Renal pelvis (tissue), 12 donors: ENCODE data around the gene EHF. TPM values are rescaled to one million over a fixed set of nuclear protein-coding genes. Genes with fewer than 3 reads are reported as not detected.
A peak's percentile ranks its signal among the peaks of the same experiment; 100 is the strongest.
"Not testable (repeated sequence)": the region's sequence is repeated elsewhere in the genome, so short reads cannot be mapped to it uniquely, and the experiment has no call there.

Experiments used
- DNase-seq: peaks from one replicate; pipeline ENCODE4 v3.0.0-alpha.2; 2013
- long read RNA-seq, 16 experiments: transcript quantifications; one replicate each; lab custom pipeline, GENCODE V29; 2026
- polyA plus RNA-seq, 3 donors: library from polyadenylated mRNA; unstranded; fragments of 120-200 nt; gene quantifications; one replicate each; pipeline ENCODE4 v1.2.1, GENCODE V29; 2013; ENCODE audit not compliant: insufficient read length in 3 of 3

The EHF gene
- 10 to 100 TPM; 18.7 to 32.7 (median 25.1) TPM for polyA plus RNA-seq
- long read RNA-seq, donor 1, partial matches to known transcripts: 0 of 2 reads
- long read RNA-seq, donor 1, other reads (novel, unspliced or antisense): 0 of 2 reads
- long read RNA-seq, donor 2: 0 reads
- long read RNA-seq, donor 3, partial matches to known transcripts: 0 of 5 reads
- long read RNA-seq, donor 3, other reads (novel, unspliced or antisense): 0 of 5 reads
- long read RNA-seq, donor 4: 0 reads
- long read RNA-seq, donor 5: 0 reads
- long read RNA-seq, donor 6, partial matches to known transcripts: 0 of 2 reads
- long read RNA-seq, donor 6, other reads (novel, unspliced or antisense): 0 of 2 reads
- long read RNA-seq, donor 7, partial matches to known transcripts: 0 of 4 reads
- long read RNA-seq, donor 7, other reads (novel, unspliced or antisense): 0 of 4 reads
- long read RNA-seq, donor 8: 0 reads
- long read RNA-seq, donor 9, partial matches to known transcripts: 0 of 2 reads
- long read RNA-seq, donor 9, other reads (novel, unspliced or antisense): 0 of 2 reads
- long read RNA-seq, donor 10: 0 reads
- long read RNA-seq, donor 11, partial matches to known transcripts: 0 of 1 reads
- long read RNA-seq, donor 11, other reads (novel, unspliced or antisense): 0 of 1 reads
- long read RNA-seq, donor 12, partial matches to known transcripts: 0 of 1 reads
- long read RNA-seq, donor 12, other reads (novel, unspliced or antisense): 0 of 1 reads
- long read RNA-seq, donor 13, partial matches to known transcripts: 0 of 1 reads
- long read RNA-seq, donor 13, other reads (novel, unspliced or antisense): 0 of 1 reads
- long read RNA-seq, donor 14: 0 reads
- long read RNA-seq, donor 15, partial matches to known transcripts: 0 of 5 reads
- long read RNA-seq, donor 15, other reads (novel, unspliced or antisense): 0 of 5 reads
- long read RNA-seq, donor 16, partial matches to known transcripts: 0 of 1 reads
- long read RNA-seq, donor 16, other reads (novel, unspliced or antisense): 0 of 1 reads

DNA sequence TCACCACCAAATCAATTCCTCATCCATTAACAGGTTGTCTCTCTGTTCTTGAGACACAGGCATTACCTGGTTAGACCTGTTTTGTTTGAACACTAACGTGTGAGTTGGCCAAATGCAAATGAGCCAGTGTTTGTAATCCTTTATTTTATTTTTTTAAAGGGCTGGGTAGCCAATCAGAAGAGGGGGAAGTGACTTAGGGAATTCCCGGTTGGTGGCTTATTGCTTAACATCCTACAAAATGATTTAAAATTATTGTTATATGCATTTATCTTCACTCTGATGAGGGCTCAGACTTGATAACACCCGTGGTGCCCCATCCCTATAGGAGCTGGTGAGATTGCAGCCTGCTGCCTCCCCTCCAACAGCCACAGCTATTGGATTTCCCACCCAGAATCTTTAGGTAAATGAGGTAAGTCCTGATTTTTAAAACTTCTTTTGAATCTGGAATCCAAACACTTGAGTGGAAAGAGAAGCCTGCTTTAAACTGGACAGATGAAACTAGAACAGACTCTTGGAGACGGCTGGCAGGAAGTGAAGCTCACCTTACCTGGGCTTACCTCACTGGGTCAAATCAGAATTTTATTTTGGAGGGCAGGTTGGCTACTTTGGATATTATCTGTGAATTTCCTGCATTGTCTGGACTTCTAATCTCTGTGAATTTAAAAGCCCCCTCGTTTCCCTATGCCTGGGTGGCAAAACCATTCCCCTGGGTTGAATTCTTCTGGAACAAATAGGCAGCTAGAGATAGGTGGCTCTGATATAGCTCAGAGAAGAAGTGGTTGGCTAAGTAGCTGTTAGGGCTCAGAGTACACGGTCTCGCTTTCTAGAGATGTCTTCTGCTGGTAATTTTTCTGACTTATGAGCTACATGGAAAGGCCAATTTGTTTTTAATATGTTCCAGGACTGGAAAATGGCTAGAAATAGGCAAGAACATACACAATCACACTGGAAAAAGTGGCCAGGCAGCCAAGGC, at the start of gene EHF:
Gene EHF, plus strand, starts transcription at position 274 of the 973 bp plus-strand sequence. CDS start 21,538 bp downstream, outside the sequence.
- peak; percentile 27 for DNase-seq

DNA sequence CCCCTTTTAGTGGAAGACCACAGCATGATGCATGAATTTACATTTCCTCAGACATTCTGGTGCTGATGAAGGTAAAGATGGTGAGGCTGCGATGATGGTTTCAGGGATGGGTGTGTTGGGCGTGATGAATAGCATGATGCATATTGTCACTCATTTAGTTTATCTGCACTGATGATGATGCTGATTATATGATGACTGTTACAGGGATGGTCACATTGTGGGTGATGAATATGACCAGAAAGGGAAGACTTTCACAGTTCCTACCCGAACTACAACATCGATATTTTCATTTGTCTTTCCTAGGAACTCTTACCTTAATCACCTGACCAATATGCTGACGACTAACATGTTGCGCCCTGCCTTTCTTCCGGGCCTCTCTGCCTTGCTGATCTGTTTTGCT, 47.4 kb upstream of the EHF start:
- DNase-seq: no peak

DNA sequence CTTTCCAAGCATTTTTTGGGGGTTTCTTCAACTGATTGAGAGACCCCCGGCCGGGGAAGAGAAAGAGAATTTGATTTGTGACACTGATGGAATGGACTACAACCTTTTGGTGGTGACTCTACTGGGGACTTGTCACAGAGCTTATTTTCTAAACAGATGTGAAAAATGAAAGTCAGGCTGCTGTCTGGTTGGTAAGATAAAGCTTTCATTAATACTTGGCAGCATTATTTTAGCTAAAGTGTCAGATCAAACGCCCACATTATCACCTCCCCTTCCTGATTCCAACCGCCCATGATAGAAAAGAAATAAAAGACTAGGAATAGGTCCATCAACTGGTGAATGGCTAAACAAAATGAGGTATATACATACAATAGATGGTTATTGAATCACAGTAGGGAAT, 45.6 kb upstream of the EHF start:
- DNase-seq: no peak

DNA sequence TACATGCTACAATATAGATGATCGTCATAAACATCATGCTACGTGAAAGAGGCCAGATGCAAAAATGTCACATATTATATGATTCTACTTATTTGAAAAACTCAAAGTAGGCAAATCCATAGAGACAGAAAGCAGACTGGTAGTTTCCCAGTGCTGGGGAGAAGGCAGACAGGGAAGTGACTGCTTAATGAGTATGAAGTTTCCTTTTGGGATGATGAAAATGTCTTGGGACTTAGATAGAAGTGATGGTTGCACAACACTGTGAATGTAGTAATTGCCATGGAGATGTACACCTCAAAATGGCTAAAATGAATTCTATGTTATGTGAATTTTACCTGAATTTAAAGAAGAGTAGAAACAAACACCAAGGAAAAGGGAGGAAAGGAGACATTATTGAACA, 45.2 kb upstream of the EHF start:
- DNase-seq: no peak

DNA sequence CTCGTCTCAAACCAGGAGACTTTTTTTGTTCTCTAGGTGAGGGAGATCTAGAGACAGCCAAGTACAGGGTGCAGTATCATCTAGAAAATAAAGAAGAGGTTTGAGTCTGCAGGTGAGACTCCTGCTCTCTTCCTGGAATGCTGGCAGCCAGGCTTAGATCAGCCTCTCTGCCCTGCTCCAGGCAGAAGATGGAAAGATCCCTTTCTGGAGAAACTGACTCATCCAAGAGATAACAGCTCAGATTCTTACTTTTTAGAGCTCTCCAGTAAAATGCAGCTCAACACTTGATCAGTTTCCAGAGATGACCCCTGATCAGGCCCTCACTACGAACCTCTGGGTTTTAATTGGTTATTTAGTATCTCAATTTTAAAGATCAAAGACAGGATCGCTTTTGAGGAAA, 44.6 kb upstream of the EHF start:
- no peak for DNase-seq

DNA sequence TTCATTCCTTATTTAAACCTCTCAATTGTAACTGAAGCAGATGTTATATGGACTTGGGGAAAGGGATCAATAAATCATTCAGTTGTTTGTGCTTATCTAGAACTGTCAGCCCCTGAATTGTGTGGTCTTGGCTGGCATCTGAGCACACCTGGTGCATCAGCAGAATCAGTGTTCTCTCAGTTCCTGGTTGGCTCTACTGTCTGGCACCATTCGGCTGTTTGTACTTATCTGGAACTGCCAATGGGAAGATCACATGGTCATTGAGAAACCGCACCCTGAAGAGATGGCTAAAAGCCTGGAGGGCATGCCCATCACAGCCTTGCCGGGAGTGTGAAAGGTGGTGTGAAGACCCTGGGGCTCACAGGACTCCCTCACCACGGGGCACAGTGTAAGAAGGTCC, 37.1 kb upstream of the EHF start:
- no peak for DNase-seq

DNA sequence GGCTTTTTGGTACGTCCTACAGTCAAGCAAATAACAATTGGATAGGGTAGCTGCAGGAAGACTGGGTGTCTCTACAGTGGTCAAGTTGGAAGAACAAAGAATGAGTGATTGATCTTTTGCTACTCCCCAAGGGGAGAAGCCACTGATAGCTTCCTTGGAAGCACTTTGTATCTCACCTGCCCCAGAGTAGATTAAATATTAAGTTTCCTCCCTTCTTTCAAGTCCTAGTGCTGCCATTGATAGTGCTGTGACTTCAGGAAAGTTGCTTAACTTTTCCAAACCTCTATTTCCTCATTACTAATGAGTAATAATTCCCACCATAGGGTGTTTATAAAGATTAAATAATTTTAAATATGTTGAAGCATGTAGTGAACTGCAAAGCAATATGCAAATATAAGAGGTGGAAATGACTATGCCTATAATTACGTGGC, 35.6 kb upstream of the EHF start:
- no peak for DNase-seq

DNA sequence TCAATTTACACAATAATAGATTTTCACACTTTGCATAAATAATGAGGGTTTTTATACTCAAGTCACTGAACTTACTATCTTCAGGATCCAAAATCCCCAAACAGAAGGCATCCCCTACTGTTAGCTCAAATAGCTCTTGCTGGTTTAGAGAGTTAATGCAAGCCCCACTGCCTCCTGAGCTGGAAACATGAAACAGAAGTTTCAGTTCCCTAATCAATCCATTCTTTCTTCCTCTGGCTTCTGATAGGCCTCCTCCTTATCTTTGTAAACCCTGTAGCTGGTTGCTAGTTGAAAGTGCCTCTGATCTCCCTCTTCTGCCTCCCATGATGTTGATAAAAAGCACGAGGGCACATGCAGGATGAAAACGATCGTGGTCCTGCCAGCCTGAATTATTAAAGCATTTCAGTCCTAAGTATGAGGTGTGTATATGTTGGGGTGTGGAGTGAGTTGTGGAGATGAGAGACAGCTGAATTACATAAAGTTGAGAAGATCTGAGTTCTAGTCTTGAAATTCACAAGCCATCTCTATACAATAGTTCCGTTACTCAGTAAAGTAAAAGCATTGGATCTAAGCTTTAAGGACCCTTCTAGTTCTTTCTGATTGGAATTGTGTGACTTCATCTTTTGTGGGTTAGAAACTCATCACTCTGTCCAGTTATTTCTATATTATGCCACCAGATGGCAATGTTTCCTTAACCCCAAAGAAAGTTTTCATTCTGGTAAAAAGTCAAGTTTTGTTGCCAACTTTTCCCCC, 35.0 kb upstream of the EHF start:
- DNase-seq: peak; percentile 74

DNA sequence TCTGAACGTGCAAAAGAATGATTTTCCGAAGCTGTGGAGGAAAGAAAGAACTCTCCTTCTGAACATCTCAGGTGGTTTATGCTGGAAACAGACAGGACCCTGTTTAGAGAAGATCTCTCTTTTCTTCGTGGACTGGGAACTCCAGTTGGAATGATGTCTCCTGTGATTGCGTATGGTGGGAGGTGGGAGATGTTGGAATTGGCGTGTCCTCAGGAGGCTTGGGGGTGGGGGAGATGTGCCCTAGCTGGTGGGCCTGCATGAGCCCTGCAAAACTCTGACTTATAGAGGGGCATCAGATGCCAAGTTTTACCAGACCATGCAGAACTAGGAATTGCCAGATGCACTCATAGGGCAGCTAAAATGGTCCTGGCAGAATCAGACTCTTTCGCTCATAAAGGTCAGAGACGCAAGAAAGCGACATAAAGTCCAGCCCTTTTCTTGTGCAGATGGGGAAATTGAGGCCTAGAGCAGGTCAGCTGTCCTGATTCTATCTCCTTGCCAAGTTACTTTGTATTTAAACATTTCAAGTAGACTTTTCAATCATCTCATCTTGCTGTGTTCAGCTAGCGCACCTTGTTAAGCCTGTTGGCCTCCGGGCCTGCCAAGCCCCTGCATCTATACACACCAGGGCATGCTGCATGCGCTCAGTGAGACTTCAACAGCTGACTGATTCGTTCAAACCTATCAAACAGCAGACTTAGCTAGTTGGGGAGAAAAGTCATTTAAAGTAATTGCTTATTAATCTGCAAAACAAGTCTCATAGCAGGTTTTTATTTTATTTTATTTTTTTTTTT, 34.2 kb upstream of the EHF start:
- DNase-seq: no peak

DNA sequence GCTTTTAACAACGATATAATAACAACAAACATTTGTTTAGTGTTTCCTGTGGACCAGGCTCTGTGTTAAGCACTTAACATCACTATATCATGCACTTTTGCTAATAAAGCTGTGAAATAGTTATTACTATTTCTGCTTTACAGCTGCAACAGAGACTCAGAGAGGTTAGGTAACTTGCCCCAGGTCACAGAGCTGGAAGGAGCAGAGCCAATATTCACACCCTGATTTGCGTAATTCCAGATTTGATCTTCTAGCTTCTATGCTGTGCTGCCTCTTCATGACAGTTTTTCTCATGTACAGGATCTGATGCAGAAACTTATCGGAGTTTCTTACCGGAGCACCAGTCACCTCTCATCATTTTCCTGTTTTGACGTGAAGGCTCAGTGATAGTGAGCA, 33.6 kb upstream of the EHF start:
- no peak for DNase-seq

DNA sequence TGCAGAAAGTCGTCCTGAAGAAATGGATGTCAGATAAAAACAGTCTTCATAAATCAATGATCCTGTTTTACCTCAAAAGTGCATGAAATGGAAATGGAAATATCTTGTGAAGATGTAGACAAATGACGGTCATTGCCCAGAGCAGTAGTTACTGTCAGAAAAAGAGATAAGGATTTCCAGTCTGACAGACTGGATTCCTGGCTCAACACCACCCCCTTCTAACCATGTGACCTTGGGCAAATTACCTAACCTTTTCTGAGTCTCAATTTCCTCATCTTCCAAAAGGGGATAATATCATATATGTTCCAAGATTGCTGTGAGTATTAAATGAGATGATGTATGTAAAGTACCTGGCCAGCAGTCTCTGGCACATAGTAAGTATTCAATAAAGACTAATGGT, 32.9 kb upstream of the EHF start:
- no peak for DNase-seq

DNA sequence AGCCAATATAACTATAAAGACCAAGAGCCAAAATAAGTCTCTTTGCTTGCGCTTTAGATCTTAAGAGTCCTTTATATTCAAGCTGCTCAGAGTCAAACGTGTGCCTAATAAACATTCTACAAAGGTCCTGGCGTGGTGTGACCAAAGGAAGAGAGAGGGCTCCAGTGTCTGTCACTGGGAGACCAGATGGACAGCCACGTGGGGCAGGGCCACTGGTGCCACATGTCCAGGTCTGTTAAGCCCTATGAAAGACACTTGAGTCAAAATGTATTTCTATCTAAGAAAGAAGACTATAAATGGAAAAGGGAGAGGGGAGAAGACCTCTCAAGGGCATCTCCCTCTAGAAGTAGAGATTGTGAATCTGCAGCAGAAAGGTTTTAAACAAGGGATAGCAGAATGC, 32.2 kb upstream of the EHF start:
- no peak for DNase-seq

DNA sequence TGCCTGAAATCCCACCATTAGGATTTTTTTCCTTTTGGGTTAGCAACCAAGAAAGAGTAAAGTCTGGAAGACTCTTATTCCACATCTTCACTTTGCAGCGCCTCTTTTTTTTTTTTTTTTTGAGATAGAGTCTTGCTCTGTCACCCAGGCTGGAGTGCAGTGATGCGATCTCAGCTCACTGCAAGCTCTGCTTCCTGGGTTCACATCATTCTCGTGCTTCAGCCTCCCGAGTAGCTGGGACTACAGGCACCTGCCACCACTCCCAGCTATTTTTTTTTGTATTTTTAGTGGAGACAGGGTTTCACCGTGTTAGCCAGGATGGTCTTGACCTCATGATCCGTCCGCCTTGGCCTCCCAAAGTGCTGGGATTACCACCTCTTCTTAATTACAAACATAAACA, 31.7 kb upstream of the EHF start:
- DNase-seq: not testable (repeated sequence)

DNA sequence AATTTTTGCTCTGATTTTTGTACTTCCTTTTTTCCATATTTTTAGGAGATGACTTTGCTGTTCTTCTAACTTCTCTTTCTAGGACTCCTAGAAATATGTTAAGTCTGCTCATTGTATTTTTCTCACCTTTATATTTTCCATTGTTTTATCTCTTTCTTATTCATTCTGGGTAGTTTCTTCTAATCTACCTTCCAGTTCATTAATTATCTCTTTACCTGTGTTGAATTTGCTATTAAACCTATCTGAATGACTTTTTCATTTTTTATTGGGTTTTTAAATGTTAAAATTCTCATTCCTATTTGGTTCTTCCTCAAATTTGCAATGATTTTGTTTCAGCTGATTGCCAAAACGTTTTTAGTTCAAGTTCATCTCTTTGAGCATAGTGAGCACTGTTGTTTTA, 27.8 kb upstream of the EHF start:
- no peak for DNase-seq

DNA sequence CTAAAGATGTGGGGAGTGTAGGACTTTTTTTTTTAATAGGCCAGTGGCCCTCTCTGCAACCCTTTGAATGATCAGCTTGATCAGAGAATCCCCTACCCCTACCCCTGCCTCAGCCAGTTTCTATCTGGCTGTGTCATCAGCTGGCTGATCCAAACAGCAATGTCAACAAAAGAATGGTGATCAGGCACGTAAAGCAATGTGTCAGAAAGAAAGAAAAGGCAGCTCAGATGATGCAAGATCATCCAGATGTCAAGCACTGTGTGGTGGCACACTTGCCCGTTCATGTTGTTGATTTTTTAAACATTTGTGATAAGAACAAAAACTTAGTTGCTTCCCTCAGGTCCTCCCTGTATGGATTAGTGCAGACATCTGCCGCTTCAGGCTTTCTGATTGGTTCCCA, 26.3 kb upstream of the EHF start:
- DNase-seq: no peak

DNA sequence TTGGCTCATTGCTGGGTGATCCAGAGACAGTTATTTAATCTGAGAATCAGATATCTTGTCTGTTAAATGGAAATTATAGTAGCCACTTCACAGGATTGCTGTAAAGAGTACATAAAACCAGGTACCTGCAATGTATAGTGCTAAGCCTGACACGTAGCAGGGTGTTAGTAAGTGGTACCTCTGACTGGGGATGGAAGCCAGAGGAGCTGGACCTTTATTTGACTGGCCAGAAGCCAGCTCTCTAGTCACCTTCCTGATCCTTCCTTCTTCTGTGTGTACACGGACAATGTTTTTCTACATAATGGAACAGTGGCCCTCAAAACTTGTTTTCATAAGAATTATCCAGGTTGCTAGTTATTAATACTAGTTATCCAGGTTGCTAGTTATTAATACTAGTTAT, 25.5 kb upstream of the EHF start:
- no peak for DNase-seq

DNA sequence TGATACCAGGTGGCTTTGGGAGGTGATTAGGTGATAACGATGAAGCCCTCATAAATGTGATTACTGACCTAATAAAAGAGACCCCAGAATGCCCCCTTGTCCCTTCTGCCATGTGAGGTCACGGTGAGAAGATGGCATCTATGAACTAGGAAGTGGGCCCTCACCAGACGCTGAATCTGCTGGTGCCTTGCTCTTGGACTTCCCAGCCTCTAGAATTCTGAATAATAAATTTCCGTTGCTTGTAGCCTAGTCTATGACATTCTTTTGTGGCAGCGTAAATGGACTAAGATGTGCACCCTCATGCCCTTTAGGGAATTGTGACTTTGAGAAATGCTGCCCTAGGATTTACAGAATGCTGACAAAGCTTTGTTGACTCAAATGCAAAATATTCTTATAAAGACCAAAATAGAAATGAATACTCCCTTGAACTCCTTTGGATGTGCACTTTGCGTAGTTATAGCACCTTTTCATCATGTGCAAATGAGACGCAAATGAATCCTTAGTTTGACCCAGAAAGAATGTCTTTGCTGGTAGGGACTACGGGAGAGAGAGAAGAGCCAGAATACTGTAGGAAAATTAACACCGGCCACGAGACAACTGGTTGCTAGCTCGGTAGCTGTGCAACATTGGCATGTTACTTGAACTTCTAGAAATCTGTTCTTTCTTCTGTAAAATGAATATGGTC, 24.8 kb upstream of the EHF start:
- DNase-seq: no peak

DNA sequence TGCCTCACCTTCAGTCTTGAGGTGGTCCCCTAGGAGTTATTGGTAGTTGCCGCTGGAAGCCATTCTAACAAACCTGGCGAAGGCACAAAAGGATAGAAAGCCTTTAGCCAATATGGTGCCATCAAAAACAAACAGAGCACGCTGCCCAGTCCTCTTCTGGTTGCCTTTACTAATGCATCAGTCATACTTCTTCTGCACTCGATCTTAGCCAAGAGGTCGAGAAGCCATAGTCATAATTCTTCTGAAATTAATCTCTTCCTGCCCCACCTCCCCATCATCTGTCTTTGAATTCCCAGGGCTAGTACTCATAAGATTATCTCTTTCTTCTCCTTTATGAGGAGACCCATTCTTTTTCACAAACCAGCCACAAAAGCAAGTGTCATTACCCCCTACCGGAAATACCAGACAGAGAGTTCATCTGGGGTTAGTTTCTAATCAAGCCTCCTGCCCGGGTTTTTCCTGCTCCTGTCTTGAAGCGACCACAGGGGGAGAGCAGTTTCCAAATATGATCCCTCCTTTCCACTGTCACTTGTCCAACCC, 21.4 kb upstream of the EHF start:
- no peak for DNase-seq
